Uterus (tissue), 4 donors: ENCODE measurements around the gene UMODL1. TPM values are rescaled to one million over a fixed set of nuclear protein-coding genes. Genes with fewer than 3 reads are reported as not detected.

Experiments used
- DNase-seq, 2 donors: peaks; one replicate each; pipeline ENCODE4 v3.0.0-alpha.2; 2019 to 2020
- H3K27ac ChIP-seq, 2 donors: fragments of 200-600 bp; sonication (generic); 1 replicate in 1 of 2; 2 replicates in 1 of 2; pipeline ENCODE4 v1.5.1; 2016 to 2018
- H3K27me3 ChIP-seq, 2 donors: fragments of 200-600 bp; sonication (generic); one replicate each; pipeline ENCODE4 v1.5.1; 2018 to 2019; ENCODE audit warnings: control low read depth in 1 of 2
- H3K36me3 ChIP-seq, 2 donors: fragments of 200-600 bp; sonication (generic); one replicate each; pipeline ENCODE4 v1.5.1; 2019; ENCODE audit warnings: control low read depth in 1 of 2
- H3K4me1 ChIP-seq, 2 donors: fragments of 200-600 bp; sonication (generic); one replicate each; pipeline ENCODE4 v1.5.1; 2018 to 2019; ENCODE audit warnings: control low read depth in 1 of 2
- H3K4me3 ChIP-seq, 2 donors: fragments of 200-600 bp; sonication (generic); 1 replicate in 1 of 2; 2 replicates in 1 of 2; pipeline ENCODE4 v1.5.1; 2018 to 2019; ENCODE audit warnings: mild to moderate bottlenecking in 1 of 2
- H3K9me3 ChIP-seq, 2 donors: fragments of 200-600 bp; sonication (generic); one replicate each; pipeline ENCODE4 v1.5.1; 2019; ENCODE audit warnings: control low read depth in 1 of 2
- CTCF ChIP-seq, 4 experiments: fragments of 200-600 bp in 2 of 4; fragments of 450-650 bp in 2 of 4; sonication (generic) in 2 of 4; IDR thresholded peaks; one replicate each; pipeline ENCODE4 v1.5.1; 2016 to 2019; ENCODE audit warnings: antibody characterized with exemption in 4 of 4, mild to moderate bottlenecking in 2 of 4, moderate library complexity in 1 of 4
- POLR2A ChIP-seq, 2 donors: fragments of 450-650 bp; IDR thresholded peaks; one replicate each; pipeline ENCODE4 v1.6.1; 2016; ENCODE audit warnings: antibody characterized with exemption in 2 of 2, mild to moderate bottlenecking in 1 of 2, moderate library complexity in 1 of 2
- intact Hi-C: fragments of 100-400 bp; cut with DNase I; formaldehyde crosslinking; loops from one replicate; pipeline ENCODE4 v1.15.1; 2023; ENCODE audit warnings: low total_unique reads
- total RNA-seq, 4 donors: library from RNA; depleted of rRNA in 3 of 4; stranded (reverse); fragments of >200 nt in 3 of 4; gene quantifications; one replicate each; pipeline versions ENCODE4 v1.1.0 to v1.2.4, GENCODE V29; 2014 to 2023
- donor health status: DM: yes; HTN: yes; CAD: no.

UMODL1 gene
- total RNA-seq, 4 donors from 2014 or later: not detected

GRCh38 chr21:42102526-42102925 lies 31.4 kb downstream of the UMODL1 start:
- Histone ChIP-seq H3K36me3 (no peaks in the 10 kb centered on the region), H3K9me3 (no peaks in the 10 kb centered on the region), H3K27ac (no peak overlapping the region), H3K4me1 (no peaks in the 10 kb centered on the region), H3K4me3 (no peak overlapping the region), H3K27me3 (no peaks in the 10 kb centered on the region)
- TF ChIP-seq POLR2A (IDR thresholded peaks at IDR 0.05) (no peak), CTCF (IDR thresholded peaks at IDR 0.05) (no peak)
- no peak for DNase-seq
- intact Hi-C loops: no loop called here

DNA sequence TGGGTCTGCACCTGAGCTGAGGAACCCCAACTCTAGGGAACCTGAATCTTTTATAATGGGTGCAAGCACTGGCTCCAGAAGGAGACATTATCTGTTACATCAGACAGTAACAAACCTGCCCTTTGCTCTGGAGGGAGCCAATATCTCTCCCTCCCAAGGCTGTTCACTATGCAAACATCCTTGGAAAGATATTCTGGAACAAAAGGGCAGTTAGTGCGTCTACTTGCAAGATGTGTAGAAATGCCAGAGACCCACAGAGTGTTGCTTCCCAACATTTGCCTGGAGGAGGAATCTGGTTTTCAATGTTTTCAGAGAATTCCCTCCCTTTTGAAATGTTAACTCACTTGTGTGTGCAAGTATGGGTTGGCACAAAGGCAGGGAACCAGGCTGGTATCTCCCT lies 31.9 kb downstream of the UMODL1 start:
- Histone ChIP-seq H3K4me1 (no peaks in the 10 kb centered on the region), H3K9me3 (no peaks in the 10 kb centered on the region), H3K27ac (no peak overlapping the region), H3K27me3 (no peaks in the 10 kb centered on the region), H3K36me3 (no peaks in the 10 kb centered on the region), H3K4me3 (no peak overlapping the region)
- DNase-seq: no peak
- intact Hi-C loops: no loop called here
- no peak for TF ChIP-seq POLR2A (IDR thresholded peaks at IDR 0.05)
- TF ChIP-seq CTCF (IDR thresholded peaks at IDR 0.05): no peak

- Histone ChIP-seq H3K4me1 (no peaks in the 10 kb centered on the region), H3K27ac (no peak overlapping the region), H3K36me3 (no peaks in the 10 kb centered on the region), H3K27me3 (no peaks in the 10 kb centered on the region), H3K4me3 (no peak overlapping the region), H3K9me3 (no peaks in the 10 kb centered on the region)
- TF ChIP-seq POLR2A (IDR thresholded peaks at IDR 0.05): no peak
- no peak for TF ChIP-seq CTCF (IDR thresholded peaks at IDR 0.05)
- intact Hi-C loops: no loop called here
- no peak for DNase-seq
These were observed 32.7 kb downstream of the UMODL1 start for GRCh38 chr21:42103843-42104242.

DNA sequence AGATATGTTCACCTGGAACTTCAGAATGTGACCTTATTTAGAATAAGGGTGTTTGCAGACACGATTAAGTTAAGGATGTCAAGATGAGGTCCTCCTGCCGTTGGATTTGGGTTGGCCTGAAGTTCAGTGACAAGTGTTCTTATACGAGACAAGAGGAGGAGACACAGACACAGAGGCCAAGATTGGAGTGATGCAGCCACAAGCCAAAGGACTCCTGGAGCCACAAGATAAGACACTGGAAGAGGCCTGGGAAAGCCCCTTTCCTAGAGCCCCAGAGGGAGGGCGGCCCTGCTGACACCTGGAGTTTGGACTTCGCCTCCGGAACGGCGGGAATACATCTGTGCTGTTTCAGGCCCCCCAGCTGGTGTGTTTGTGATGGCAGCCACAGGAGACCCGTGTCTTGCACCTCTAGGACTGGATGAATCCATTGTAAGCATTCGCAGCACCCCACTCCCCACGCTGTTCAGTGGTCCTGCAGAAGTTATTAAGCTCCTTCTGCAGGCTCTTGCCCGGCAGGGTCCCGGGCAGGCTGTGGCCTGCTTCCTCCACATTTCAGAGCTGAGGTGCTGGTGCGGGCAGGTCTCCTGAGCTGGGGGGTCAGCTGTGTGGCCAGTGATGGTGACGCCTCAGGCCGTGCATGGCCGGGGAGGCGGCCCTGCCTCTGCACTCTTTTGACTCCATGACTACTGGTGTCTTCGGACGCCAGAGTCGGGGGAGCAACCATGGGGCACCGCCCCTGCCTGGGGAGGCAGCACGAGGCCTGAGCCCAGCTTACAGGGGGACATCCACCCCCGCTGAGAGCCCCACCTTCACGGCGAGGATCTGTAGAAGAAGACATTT lies 34.6 kb downstream of the UMODL1 start:
- Histone ChIP-seq H3K27me3 (no peaks in the 10 kb centered on the region), H3K9me3 (no peaks in the 10 kb centered on the region), H3K27ac (no peak overlapping the region), H3K4me1 (no peaks in the 10 kb centered on the region), H3K36me3 (no peaks in the 10 kb centered on the region), H3K4me3 (no peak overlapping the region)
- TF ChIP-seq CTCF (IDR thresholded peaks at IDR 0.05) (no peak), POLR2A (IDR thresholded peaks at IDR 0.05) (no peak)
- DNase-seq: no peak
- intact Hi-C loops: no loop called here

GRCh38 chr21:42106425-42106824 lies 35.3 kb downstream of the UMODL1 start:
- intact Hi-C loops: no loop called here
- TF ChIP-seq CTCF (IDR thresholded peaks at IDR 0.05) (no peak), POLR2A (IDR thresholded peaks at IDR 0.05) (no peak)
- H3K4me1 ChIP-seq: no peaks in the 10 kb centered on the region
- H3K27ac ChIP-seq: no peak overlapping the region
- H3K36me3 ChIP-seq: no peaks in the 10 kb centered on the region
- no peak for DNase-seq
- no peaks in the 10 kb centered on the region for H3K9me3 ChIP-seq
- no peaks in the 10 kb centered on the region for H3K27me3 ChIP-seq
- no peak overlapping the region for H3K4me3 ChIP-seq
